ENCODE results near the gene XRN1.
"Not testable (repeated sequence)": the region's sequence is repeated elsewhere in the genome, so short reads cannot be mapped to it uniquely, and the experiment has no call there.

XRN1 gene

DNA sequence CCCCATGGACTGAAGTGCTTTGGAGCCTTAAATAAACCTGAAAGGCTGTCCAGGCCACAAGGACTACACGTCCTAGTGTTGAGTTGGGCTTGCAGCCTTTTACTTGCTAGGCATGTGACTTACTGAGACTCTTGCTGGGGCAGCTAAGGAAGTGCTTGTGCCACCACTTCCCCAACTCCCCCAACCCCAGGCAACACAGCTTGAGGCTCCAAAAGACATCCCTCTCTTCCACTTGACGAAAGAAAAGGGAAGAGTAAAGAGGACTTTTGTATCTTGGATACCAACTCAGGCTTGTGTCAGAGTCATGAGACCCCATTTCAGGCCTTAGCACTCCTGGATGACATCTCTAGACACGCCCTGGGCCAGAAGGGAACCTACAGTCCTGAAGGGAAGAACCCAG, 109.8 kb downstream of the XRN1 start:
- DNase-seq (ENCODE audit: low read depth): no peak

DNA sequence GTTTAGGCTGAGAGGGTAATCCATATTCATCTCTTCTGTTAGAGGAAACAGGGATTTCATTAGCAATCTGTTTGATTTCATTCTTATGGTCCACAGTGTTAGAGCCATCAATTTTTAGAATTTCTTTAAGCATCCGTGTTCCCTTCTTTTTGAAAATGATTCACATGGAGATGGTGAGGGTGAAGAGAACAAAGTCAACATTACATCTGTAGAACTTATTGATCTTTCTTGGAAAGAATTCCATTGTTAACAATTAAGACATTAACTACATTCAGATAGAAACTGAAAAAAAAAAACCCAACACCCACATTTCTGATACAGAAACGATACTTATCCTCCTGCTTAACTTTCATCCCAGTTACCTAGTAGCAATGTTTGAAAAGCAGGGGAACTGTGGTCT, 115.4 kb downstream of the XRN1 start:
- no peak for DNase-seq (ENCODE audit: low read depth)

DNA sequence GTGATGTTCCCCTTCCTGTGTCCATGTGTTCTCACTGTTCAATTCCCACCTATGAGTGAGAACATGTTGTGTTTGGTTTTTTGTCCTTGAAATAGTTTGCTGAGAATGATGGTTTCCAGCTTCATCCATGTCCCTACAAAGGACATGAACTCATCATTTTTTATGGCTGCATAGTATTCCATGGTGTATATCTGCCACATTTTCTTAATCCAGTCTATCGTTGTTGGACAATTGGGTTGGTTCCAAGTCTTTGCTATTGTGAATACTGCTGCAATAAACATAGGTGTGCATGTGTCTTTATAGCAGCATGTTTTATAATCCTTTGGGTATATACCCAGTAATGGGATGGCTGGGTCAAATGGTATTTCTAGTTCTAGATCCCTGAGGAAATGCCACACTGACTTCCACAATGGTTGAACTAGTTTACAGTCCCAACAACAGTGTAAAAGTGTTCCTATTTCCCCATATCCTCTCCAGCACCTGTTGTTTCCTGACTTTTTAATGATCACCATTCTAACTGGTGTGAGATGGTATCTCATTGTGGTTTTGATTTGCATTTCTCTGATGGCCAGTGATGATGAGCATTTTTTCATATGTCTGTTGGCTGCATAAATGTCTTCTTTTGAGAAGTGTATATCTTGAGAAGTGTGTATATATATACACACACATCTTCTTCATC, 123.4 kb downstream of the XRN1 start:
- not testable (repeated sequence) for DNase-seq (ENCODE audit: low read depth)

DNA sequence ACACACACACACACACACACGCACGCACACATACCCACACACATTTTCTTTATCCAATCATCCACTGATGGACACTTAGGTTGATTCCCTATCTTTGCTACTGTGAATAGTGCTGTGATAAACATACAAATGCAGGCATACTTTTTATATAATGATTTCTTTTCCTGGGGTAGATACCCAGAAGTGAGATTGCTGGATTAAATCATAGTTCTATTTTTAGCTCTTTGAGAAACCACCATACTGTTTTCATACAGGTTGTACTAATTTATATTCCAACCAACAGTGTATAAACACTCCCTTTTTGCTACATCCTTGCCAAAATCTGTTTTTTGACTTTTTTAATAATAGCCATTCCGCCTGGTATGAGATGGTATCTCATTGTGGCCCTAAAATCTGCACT, 127.9 kb downstream of the XRN1 start:
- DNase-seq (ENCODE audit: low read depth): no peak

DNA sequence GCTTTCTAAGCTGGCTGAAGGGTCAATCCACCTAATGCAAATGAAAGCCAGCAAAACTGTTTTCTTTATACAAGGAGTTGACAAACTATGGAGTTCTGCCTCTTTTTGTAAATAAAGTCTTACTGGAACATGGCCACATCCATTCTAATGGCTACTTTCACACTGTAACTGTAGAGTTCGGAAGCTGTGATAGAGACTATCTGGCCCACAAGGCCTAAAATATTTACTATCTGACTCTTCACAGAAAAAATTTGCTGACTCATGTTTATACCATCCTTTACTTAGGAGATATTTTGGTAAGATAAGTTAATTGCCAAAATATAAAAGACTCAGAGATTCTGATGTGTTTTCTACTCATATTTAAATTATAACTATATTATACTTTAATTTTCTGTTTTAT, 128.7 kb downstream of the XRN1 start:
- DNase-seq (ENCODE audit: low read depth): peak; percentile 24

DNA sequence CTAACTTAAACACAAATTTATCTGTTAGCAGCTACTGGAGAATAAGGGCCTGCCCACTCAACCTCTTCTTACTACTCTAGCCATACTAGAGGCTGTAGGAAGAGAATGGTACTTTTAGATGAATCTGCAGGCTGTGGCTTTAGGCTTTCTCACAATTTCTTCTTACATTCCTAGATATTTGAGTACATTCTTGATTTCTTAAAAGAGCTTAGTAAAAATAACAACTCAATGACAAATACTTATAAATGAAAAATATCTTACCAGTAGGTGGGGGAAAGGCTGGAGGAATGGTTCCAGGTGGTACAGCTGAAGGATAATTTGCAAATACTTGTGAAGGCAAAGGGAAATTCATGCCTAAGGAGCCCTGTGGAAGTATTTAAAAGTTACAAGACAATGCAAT, 129.5 kb downstream of the XRN1 start:
- no peak for DNase-seq (ENCODE audit: low read depth)

DNA sequence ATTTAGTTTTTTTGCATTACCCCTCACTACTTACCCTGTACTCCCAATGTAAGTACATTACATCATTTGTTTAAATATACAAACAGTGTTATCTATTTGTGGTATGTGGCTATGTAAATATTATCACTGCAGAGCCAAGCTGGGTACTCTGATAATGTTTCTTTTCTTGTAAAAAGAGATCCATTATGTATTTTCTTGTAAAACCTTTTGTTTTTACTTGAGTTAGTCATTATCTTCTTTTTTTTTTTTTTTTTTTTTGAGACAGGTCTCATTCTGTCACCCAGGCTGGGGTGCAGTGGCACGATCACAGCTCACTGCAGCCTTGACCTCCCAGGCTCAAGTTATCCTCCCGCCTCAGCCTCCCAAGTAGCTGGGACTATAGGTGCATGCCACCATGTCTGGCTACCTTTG, 131.9 kb downstream of the XRN1 start:
- not testable (repeated sequence) for DNase-seq (ENCODE audit: low read depth)

DNA sequence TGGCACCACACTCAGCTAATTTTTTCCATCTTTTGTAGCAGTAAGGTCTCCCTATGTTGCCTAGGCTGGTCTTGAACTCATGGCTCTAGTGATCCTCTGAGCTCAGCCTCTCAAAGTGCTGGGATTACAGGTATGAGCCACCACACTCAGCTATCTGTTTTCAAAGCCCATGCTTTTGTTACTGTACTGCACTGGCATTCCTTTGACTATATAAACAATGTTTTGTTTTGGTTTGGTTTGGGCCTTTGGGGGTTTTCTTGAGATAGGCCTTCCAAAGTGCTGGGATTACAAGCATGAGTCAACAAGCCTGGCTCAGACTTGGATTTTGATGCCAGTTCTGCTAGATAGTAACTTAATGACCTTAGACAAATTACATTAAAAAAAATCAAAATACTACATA, 132.8 kb downstream of the XRN1 start:
- DNase-seq (ENCODE audit: low read depth): peak; percentile 65

DNA sequence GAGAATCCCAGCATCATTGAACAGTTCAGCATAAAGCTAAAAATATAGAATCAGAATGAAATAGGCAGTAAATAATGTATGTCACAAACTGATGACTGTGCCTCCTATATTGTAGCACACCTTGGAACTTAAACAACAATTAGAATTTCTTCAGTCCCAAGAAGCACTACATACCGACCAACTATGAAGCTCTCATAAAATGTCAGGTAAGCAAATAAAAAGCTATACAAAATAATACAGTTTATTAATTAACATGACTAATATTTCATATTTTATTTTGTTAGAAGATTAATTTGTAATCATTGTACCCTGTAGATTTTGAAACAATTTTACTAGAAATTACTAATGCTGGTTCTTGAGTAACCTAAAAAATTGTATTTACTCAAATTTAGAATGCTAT, 137.4 kb downstream of the XRN1 start:
- DNase-seq (ENCODE audit: low read depth): no peak

DNA sequence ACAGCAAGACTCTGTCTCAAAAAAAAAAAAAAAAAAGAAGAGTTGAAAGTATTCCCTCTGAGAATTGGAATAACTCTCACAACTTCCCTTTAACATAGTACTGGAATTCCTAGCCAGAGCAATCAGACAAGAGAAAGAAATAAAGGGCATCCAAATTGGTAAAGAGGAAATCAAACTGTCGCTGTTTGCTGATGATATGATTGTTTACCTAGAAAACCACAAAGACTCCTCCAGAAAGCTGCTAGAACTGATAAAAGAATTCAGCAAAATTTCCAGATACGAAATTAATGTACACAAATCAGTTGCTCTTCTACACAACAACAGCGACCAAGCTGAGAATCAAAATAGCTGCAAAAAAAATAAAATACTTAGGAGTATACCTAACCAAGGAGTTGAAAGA, 145.0 kb downstream of the XRN1 start:
- DNase-seq (ENCODE audit: low read depth): not testable (repeated sequence)

DNA sequence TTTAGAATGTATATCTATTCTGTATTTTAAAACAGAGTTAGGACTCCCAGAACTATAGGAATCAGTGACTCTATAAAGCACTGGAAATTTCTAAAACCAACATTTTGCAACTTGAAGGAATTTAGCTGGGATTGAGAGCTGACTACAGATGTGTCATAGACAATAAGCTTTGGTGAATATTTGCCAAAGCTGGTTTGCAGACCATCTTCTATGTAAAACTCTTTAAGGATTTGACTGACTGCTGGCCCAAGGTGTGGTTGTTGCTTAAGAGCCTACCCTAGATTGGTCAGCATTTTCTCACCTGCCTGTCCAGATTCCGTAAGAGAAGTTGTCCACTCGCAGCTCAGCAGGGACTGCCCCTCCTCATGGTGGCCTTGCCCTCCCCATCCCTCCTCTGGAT, 149.2 kb downstream of the XRN1 start:
- DNase-seq (ENCODE audit: low read depth): no peak

DNA sequence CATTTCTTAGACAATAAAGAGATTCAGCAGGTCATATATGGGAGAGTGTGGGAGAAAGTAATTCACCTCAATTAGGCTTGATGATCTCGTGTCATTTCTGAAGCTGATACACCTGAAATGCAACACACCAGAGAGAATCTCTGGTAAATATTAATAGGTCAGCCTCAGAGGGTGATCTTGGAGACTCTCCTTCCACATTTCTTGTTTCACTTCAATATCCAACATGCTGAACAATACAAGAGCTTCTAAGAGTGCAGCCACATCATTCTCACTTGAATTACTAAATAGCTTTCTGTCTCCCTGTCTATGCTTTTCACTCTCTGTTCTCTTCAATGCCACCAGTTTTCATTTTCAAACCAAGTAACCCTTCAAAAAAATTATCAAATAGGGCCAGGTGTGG, 151.3 kb downstream of the XRN1 start:
- DNase-seq (ENCODE audit: low read depth): no peak

DNA sequence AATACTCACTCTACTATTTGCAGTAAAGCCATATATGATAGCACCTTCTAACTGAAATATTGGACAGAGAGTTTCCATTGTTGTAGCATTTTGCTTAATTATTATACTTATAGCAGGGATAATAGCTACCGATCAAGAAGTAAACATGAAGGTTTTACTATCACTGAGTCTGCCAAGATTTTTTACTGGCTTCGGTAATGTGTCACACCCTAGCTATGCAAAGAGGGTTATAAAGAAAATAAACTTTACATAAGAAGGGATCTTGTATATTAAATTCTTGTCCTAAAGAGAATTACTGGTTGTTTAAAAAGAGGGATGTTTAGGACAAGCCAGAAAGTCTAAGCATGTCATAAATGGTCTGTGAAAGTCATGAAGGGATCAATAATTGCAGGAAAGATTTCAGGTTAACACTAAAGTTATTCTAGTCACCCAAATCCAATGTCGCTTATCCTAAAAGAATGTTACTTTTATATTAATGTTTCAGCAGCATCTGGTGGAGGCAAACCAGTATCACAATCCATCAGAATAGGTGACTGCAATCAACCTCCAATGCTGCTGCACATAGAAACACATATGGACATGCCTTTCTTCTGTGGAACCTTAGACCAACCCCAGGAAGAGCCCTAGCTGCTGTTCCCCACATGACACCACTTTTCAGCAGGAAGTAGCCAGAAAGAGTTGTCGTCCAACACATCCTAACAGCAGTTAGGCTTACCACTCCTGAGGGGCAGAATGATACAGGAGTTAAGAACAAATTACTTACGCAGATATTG, 159.8 kb downstream of the XRN1 start:
- DNase-seq (ENCODE audit: low read depth): no peak

DNA sequence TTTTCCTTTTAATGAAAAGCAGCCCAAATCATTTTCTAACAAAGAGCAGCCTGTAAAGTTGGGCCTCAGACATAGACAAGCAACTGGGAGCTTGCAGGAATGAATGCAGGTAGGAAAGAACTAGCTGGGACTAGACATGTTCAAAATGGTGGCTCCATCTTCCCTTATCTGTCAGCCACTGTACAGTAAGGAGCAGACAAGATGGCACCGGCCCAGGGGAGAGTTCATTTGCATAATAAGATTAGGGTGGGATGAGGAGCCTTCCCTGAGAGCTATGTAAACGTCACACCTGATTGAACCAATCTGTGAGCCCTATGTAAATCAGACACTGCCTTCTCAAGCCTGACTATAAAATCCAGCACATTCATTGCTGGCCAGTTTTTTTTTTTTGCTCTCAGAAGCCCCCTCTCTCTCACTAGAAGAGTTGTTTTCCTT, 162.7 kb downstream of the XRN1 start:
- DNase-seq (ENCODE audit: low read depth): no peak

DNA sequence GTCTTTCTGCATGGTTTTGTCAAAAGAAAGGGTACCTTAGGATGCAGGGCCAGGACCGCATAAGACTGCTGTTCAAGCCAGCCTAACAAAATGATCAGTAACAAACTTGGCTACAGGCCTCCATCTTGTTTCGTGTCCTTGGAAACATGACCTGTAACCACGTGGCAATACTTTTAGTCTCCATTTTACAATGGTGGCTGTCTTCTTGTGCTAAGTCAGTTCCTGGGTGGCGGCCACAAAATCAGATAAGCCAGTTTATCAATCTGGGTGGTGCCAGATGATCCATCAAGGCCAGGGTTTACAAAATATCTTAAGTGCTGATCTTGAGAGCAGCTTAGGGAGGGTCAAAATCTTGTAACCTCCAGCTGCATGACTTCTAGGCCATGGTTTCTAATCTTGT, 165.3 kb downstream of the XRN1 start:
- DNase-seq (ENCODE audit: low read depth): no peak

DNA sequence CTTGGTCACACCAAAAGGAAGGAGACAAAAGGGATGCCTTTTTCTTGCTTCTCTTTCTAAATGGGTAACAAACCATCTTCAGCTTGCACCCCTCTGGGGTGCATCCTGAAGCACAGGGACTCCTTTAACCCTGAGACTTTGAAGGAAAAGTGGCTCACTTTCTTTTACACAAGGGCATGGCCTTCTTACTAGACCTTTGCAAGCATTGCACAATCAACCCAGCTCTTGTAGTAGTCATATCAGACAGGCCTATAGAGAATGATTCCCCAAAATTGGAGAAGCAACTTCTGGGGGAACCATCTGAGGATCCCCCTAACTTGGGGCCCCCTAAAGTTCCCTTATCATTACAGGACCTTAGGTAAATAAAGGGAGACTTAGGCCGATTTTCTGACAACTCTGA, 166.4 kb downstream of the XRN1 start:
- no peak for DNase-seq (ENCODE audit: low read depth)

DNA sequence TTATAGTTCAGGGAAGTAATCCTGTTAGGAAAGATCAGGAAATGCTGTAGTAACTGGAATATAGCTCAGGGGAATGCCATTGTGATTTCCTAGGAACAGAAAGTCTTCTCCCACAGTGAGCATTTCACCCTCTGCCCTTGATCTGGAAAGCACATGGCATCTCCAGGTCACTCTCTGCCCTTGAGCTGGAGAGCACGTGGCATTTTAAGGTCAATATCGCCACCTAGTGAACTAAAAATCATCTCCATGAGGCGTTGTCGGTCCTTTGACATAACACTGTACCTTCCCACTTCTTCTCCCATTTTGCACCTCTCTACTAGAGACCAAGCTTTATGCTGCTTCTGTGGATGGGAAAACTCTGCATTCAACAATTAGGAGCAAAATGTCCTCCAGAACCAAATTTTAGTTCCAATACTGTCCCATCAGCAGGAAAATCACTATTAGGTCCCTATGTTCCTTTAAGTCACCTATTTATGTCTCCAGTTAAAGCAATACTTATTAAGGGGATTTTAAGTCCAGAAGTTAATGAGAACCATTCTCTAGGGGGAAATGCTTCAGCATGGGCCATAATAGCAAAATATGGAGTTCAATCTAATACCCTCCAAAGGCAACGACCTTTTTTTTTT, 167.8 kb downstream of the XRN1 start:
- DNase-seq (ENCODE audit: low read depth): peak; percentile 40

DNA sequence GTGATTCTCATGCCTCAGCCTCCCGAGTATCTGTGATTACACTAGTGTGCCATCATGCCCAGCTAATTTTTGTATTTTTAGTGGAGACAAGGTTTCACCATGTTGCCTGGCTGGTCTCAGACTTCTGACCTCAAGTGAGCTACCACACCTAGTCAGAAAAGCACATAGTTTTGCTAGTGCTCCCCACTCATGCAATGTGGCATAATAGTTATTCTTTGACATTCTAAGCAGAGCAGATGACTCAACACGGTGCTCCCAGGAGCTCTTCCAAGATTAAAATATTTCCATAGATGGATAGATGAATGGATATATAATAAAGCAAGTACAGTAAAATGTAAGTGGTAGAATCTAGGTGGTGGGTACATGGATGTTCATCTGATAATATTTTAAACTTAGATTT, 169.4 kb downstream of the XRN1 start:
- no peak for DNase-seq (ENCODE audit: low read depth)

DNA sequence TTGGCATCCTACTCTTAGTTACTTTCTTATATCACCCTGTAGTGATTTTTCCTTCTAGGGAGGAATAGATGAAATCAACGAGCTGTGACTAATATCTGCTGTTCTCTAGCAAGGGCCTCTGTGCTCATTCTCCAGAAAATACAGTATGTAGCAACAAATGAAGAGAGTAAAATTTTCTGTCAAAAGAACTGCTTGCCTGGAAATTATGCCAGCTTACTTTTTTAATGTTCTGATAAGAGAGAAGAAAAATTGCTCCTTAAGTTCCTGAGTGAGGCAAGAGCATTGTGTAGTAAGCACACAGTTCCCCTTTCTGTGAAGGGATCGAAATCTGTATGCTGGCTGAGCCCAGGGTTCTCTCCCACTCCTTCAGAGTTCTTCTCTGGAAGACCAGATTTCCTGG, 171.1 kb downstream of the XRN1 start:
- no peak for DNase-seq (ENCODE audit: low read depth)

DNA sequence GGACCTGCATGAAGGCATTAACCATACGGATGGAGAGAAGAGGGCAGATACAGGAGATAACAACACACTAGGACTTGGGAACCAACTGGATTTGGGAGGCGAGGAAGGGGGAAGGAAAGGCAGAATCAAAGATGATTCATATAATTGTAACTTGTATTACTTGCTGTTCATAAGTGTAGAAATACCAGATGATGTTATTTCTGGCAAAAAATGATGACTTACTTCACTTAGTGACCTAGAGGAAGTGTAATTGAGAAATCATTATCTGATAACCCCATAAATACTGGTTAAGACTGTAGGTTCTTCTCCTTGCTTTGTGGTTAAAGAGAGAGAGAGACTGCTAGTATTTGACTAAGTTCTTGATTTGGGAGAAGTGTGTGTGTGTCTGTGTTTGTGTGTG, 172.0 kb downstream of the XRN1 start:
- peak; percentile 77 for DNase-seq (ENCODE audit: low read depth)

DNA sequence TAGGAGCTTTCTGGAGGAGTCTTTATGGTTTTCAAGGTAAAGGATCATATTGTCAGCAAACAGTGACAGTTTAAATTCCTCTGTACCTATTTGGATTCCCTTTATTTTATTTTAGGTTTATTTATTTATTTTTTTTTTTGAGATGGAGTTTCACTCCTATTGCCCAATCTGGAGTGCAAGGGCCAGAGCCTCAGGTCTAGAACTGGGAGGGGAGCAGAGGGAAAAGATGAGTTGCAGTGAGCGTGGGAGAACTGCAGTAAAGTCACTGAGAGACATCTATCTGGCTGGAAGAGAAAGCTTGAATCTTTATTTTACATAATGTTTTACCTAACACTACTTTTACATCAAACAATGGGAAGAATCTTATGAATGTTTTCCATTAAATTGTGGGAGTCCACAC, 172.9 kb downstream of the XRN1 start:
- no peak for DNase-seq (ENCODE audit: low read depth)

DNA sequence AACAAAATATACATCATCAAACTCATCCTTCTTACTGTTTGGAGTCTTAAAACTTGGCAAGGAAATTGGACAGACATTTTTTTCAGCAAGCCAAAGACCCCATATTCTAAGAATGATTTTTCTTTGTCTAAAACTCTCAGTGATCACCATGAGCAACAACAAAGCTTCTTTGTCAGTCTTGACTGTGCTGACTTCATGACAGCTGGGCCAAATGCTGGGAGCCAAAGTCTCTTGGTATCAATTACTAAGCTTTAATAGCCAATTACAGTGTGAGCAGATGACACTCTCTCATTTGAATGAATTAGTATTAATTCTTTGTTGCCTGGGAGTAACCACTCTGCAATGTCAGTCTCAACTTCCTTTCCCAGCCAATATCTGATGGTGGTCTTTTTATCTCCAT, 174.3 kb downstream of the XRN1 start:
- DNase-seq (ENCODE audit: low read depth): no peak

DNA sequence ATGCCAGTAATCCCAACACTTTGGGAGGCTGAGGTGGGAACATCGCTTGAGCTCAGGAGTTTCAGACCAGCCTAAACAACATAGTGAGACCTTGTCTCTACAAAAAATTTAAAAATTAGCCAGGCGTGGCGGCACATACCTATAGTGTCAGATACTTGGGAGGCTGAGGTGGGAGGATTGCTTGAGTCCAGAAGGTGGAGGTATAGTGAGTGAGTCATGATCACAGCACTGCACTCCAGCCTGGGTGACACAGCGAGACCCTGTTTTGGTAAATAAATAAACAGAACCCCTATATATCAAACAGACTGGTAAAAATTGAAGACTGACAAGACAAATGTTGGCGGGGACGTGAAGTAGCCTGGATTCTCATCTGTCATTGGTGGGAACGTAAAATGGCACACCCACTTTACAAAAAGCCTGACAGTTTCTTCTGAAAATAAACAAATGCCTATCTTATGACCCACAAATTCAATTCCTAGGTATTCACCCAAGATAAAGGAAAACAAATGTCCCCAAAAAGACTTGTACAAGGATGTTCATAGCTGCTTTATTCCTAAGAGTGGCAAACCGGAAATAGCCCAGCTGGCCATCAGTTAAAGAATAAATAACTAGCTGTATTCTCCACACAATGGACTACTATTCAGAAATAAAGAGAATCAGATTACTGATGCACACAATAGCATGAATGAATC, 175.5 kb downstream of the XRN1 start:
- DNase-seq (ENCODE audit: low read depth): peak; percentile 32

All from non-pigmented ciliary epithelial cell (primary cell).